ENCODE measurements around the gene CHST9.
"Not testable (repeated sequence)": the region's sequence is repeated elsewhere in the genome, so short reads cannot be mapped to it uniquely, and the experiment has no call there.

Gene CHST9

GRCh38 chr18:27165412-27165811 is 19.7 kb downstream of the CHST9 start:
- DNase-seq (ENCODE audit: low read depth), result no peak
- no peak for TF ChIP-seq CTCF (conservative IDR thresholded peaks at IDR 0.05; ENCODE audit: low read depth, low read length)
- H3K4me3 ChIP-seq (ENCODE audit: low read depth, low read length), result no peak overlapping the region

GRCh38 chr18:27164905-27165304 is 20.2 kb downstream of the CHST9 start:
- no peak overlapping the region for H3K4me3 ChIP-seq (ENCODE audit: low read depth, low read length)
- TF ChIP-seq CTCF (conservative IDR thresholded peaks at IDR 0.05; ENCODE audit: low read depth, low read length), result no peak
- DNase-seq (ENCODE audit: low read depth), result no peak

- H3K4me3 ChIP-seq (ENCODE audit: low read depth, low read length); DNase-seq (ENCODE audit: low read depth): not testable (repeated sequence)
These were observed 21.9 kb downstream of the CHST9 start for GRCh38 chr18:27163197-27163716.

- not testable (repeated sequence) for H3K4me3 ChIP-seq (ENCODE audit: low read depth, low read length)
These were observed 35.9 kb downstream of the CHST9 start for GRCh38 chr18:27149240-27149639.

GRCh38 chr18:27144672-27145071 is 40.4 kb downstream of the CHST9 start:
- no peak overlapping the region for H3K4me3 ChIP-seq (ENCODE audit: low read depth, low read length)
- no peak for DNase-seq (ENCODE audit: low read depth)
- TF ChIP-seq CTCF (conservative IDR thresholded peaks at IDR 0.05; ENCODE audit: low read depth, low read length), result no peak

More at GRCh38 chr18:27149240-27149639, 35.9 kb downstream of the CHST9 start:
- DNase-seq (ENCODE audit: low read depth), result not testable (repeated sequence)

GRCh38 chr18:27143580-27144287 is 41.4 kb downstream of the CHST9 start:
- no peak for DNase-seq (ENCODE audit: low read depth)
- TF ChIP-seq CTCF (conservative IDR thresholded peaks at IDR 0.05; ENCODE audit: low read depth, low read length), result no peak
- H3K4me3 ChIP-seq (ENCODE audit: low read depth, low read length), result no peak overlapping the region

GRCh38 chr18:27142891-27143290 is 42.2 kb downstream of the CHST9 start:
- DNase-seq (ENCODE audit: low read depth), result no peak
- no peak overlapping the region for H3K4me3 ChIP-seq (ENCODE audit: low read depth, low read length)
- no peak for TF ChIP-seq CTCF (conservative IDR thresholded peaks at IDR 0.05; ENCODE audit: low read depth, low read length)

GRCh38 chr18:27141876-27142275 is 43.2 kb downstream of the CHST9 start:
- DNase-seq (ENCODE audit: low read depth), result no peak
- no peak for TF ChIP-seq CTCF (conservative IDR thresholded peaks at IDR 0.05; ENCODE audit: low read depth, low read length)
- no peak overlapping the region for H3K4me3 ChIP-seq (ENCODE audit: low read depth, low read length)

Data from choroid plexus epithelial cell (primary cell).